ENCODE data around the gene BTF3L4.

Gene BTF3L4

DNA sequence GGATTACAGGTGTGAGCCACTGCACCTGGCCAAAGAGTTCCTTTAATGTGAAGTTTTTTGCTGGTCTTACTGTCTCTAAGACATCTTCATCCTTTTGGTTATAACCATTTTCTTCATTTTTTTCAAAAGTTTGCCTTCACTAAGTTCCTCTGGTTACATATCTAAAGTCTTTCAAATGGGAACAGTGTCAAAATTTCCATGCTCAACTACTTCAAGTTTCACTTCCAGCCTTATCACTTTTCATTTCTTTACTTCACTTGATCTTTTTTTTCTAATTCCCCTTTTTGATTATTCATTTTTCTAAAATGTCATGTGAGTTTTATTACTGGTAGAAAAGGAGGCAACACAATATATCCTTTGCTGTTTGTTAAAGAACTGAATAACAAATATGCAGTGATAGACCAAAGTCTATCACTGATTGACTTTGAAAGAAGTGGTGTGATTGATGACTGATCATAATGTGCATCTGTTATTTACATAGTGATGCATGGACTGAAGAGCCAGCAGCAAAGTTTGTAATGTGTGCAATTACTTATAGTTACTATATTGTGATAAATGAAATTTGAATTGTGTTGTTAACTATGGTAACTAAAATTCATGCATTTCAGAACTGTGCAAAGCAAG is 69.8 kb downstream of the BTF3L4 start:
- H3K9me2 ChIP-seq (ENCODE audit: low read depth, low read length) = no peaks in the 10 kb centered on the region
- TF ChIP-seq EZH2 (IDR thresholded peaks at IDR 0.05; ENCODE audit: borderline replicate concordance, low read length) = no peak
- no peak for TF ChIP-seq CTCF (IDR thresholded peaks at IDR 0.05; ENCODE audit: low read length)
- H4K20me1 ChIP-seq (ENCODE audit: insufficient read depth, low read length) = no peaks in the 10 kb centered on the region
- H3K4me3 ChIP-seq (ENCODE audit: low read depth, low read length, poor library complexity, severe bottlenecking) = no peak overlapping the region
- no peak overlapping the region for H3K27ac ChIP-seq (ENCODE audit: low read depth, low read length, poor library complexity, severe bottlenecking)
- no peaks in the 10 kb centered on the region for H3K9me3 ChIP-seq (ENCODE audit: low read length)
- no peaks in the 10 kb centered on the region for H3K36me3 ChIP-seq (ENCODE audit: insufficient read depth, low read length)
- H3F3A ChIP-seq (ENCODE audit: insufficient read depth, low read length) = no peaks in the 10 kb centered on the region
- H2AFZ ChIP-seq (ENCODE audit: low read length) = no peak overlapping the region
- no peaks in the 10 kb centered on the region for H3K27me3 ChIP-seq (ENCODE audit: insufficient read depth, low read length)
- H3K4me2 ChIP-seq (ENCODE audit: low read length) = no peak overlapping the region
- no peak overlapping the region for H3K9ac ChIP-seq (ENCODE audit: low read length)
- no peaks in the 10 kb centered on the region for H3K79me2 ChIP-seq (ENCODE audit: insufficient read depth, low read length)
- no peaks in the 10 kb centered on the region for H3K4me1 ChIP-seq (ENCODE audit: insufficient read depth, low read length, severe bottlenecking)

- Histone ChIP-seq H3K9ac (ENCODE audit: low read length) (no peak overlapping the region), H3K4me3 (ENCODE audit: low read depth, low read length, poor library complexity, severe bottlenecking) (no peak overlapping the region), H3K27ac (ENCODE audit: low read depth, low read length, poor library complexity, severe bottlenecking) (no peak overlapping the region), H3K79me2 (ENCODE audit: insufficient read depth, low read length) (no peaks in the 10 kb centered on the region), H2AFZ (ENCODE audit: low read length) (no peak overlapping the region), H3K9me3 (ENCODE audit: low read length) (no peaks in the 10 kb centered on the region), H3K27me3 (ENCODE audit: insufficient read depth, low read length) (no peaks in the 10 kb centered on the region), H4K20me1 (ENCODE audit: insufficient read depth, low read length) (no peaks in the 10 kb centered on the region), H3K4me2 (ENCODE audit: low read length) (no peak overlapping the region), H3F3A (ENCODE audit: insufficient read depth, low read length) (no peaks in the 10 kb centered on the region), H3K4me1 (ENCODE audit: insufficient read depth, low read length, severe bottlenecking) (no peaks in the 10 kb centered on the region), H3K36me3 (ENCODE audit: insufficient read depth, low read length) (no peaks in the 10 kb centered on the region), H3K9me2 (ENCODE audit: low read depth, low read length) (no peaks in the 10 kb centered on the region)
- TF ChIP-seq EZH2 (IDR thresholded peaks at IDR 0.05; ENCODE audit: borderline replicate concordance, low read length) (no peak), CTCF (IDR thresholded peaks at IDR 0.05; ENCODE audit: low read length) (peak; percentile 59)
These were observed 71.4 kb downstream of the BTF3L4 start for GRCh38 chr1:52127181-52128180.

- Histone ChIP-seq H4K20me1 (ENCODE audit: insufficient read depth, low read length) (no peaks in the 10 kb centered on the region), H3K9ac (ENCODE audit: low read length) (no peak overlapping the region), H3K4me1 (ENCODE audit: insufficient read depth, low read length, severe bottlenecking) (peaks cover 13% of the 10 kb centered on the region), H3K4me2 (ENCODE audit: low read length) (no peak overlapping the region), H3K27ac (ENCODE audit: low read depth, low read length, poor library complexity, severe bottlenecking) (no peak overlapping the region), H3K9me3 (ENCODE audit: low read length) (no peaks in the 10 kb centered on the region), H3K27me3 (ENCODE audit: insufficient read depth, low read length) (no peaks in the 10 kb centered on the region), H3F3A (ENCODE audit: insufficient read depth, low read length) (no peaks in the 10 kb centered on the region), H3K36me3 (ENCODE audit: insufficient read depth, low read length) (no peaks in the 10 kb centered on the region), H3K9me2 (ENCODE audit: low read depth, low read length) (no peaks in the 10 kb centered on the region), H3K4me3 (ENCODE audit: low read depth, low read length, poor library complexity, severe bottlenecking) (no peak overlapping the region), H2AFZ (ENCODE audit: low read length) (no peak overlapping the region), H3K79me2 (ENCODE audit: insufficient read depth, low read length) (no peaks in the 10 kb centered on the region)
- no peak for TF ChIP-seq EZH2 (IDR thresholded peaks at IDR 0.05; ENCODE audit: borderline replicate concordance, low read length)
- no peak for TF ChIP-seq CTCF (IDR thresholded peaks at IDR 0.05; ENCODE audit: low read length)
These were observed 83.9 kb downstream of the BTF3L4 start for GRCh38 chr1:52139817-52140540.
